Measurements from ENCODE around the gene LDLRAD4. TPM values are rescaled to one million over a fixed set of nuclear protein-coding genes. Genes with fewer than 3 reads are reported as not detected.

Gene LDLRAD4
- total RNA-seq, 1 donor = 0.43 TPM

DNA sequence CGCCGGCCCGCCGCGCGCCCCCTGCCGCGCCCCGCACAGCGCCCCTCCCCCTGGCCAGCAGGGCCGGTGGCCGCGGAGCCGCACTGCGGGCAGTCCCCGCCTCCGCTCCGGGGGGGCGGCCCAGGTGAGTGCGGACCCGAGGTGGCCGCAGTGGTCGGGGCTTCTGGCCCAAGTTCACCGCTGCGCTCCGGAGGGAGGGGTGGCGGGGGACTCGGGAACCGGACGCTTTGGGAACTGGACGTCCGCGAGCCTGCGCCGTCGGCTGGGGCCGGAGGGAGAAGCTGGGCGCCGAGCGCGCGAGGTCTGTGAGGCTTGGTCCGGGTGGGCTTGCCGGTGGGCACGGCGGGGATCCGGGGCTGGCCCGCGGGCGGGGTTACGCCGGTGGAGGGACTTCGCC, 591 bp upstream of the LDLRAD4 start:
- DNase-seq (ENCODE audit: low read depth) = no peak
- H3K4me3 ChIP-seq (ENCODE audit: low read depth, low read length) = peak overlapping the region; percentile 41
- TF ChIP-seq, protein P1, sequence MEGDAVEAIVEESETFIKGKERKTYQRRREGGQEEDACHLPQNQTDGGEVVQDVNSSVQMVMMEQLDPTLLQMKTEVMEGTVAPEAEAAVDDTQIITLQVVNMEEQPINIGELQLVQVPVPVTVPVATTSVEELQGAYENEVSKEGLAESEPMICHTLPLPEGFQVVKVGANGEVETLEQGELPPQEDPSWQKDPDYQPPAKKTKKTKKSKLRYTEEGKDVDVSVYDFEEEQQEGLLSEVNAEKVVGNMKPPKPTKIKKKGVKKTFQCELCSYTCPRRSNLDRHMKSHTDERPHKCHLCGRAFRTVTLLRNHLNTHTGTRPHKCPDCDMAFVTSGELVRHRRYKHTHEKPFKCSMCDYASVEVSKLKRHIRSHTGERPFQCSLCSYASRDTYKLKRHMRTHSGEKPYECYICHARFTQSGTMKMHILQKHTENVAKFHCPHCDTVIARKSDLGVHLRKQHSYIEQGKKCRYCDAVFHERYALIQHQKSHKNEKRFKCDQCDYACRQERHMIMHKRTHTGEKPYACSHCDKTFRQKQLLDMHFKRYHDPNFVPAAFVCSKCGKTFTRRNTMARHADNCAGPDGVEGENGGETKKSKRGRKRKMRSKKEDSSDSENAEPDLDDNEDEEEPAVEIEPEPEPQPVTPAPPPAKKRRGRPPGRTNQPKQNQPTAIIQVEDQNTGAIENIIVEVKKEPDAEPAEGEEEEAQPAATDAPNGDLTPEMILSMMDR (IDR thresholded peaks at IDR 0.05; ENCODE audit: insufficient read depth, low read depth, low read length) = no peak

DNA sequence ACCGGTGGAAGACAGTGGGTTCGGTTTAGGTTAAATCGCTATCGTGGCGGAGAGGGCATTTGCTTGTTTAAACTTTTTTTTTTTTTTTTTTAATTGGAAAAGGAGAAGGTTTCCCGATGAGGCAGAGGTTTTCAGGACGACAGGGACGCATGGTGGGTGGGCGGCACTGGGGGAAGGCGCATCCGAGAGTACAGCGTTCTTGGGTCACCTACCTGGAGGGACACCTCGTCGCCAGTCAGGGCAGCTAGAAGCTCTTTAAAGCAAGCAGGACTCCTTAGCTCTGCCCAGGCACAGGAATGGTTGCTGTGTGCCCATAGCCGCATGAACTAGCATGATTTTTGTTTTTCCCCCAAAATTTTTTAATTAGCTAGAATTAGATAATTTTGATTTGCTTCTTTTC, 437 bp downstream of the LDLRAD4 start:
- no peak overlapping the region for H3K4me3 ChIP-seq (ENCODE audit: low read depth, low read length)
- TF ChIP-seq, protein P1 (IDR thresholded peaks at IDR 0.05; ENCODE audit: insufficient read depth, low read depth, low read length) = no peak
- DNase-seq (ENCODE audit: low read depth) = no peak

DNA sequence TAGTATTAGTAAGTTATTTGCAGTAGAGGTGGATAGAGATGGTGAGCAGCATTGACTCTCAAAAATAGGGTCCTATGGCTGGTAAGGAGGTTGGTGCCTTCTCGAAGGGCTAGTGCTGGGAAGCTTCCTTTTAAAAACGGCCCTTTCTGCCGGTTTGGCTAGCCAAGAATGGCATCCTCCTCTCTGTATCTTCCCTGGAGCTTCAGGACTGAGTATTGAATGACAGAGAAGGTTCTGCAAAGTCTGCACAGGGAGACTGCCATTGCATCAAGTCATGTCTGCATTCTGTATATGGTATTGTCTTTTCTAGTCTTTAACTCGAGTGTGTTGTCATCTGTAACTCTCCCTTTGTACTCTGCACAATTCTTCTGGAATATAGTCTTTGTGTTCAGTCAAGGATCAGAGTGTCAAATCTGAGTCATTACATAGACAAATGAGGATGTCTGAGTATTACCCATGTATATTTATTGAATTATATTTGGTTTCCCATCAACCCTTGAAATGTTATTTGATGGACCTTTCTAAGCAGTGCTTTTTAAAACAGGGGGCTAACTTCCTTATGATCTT, 1.1 kb downstream of the LDLRAD4 start:
- TF ChIP-seq, protein P1 (IDR thresholded peaks at IDR 0.05; ENCODE audit: insufficient read depth, low read depth, low read length) = no peak
- no peak for DNase-seq (ENCODE audit: low read depth)

GRCh38 chr18:13220361-13220991, 1.9 kb downstream of the LDLRAD4 start:
- no peak overlapping the region for H3K4me3 ChIP-seq (ENCODE audit: low read depth, low read length)
- TF ChIP-seq, protein P1 (IDR thresholded peaks at IDR 0.05; ENCODE audit: insufficient read depth, low read depth, low read length) = no peak
- DNase-seq (ENCODE audit: low read depth) = no peak

More for the DNA sequence above, 1.1 kb downstream of the LDLRAD4 start:
- H3K4me3 ChIP-seq (ENCODE audit: low read depth, low read length) = no peak overlapping the region

GRCh38 chr18:13221869-13222855, 3.6 kb downstream of the LDLRAD4 start:
- TF ChIP-seq, protein P1 (IDR thresholded peaks at IDR 0.05; ENCODE audit: insufficient read depth, low read depth, low read length) = no peak
- DNase-seq (ENCODE audit: low read depth) = peak; percentile 53
- H3K4me3 ChIP-seq (ENCODE audit: low read depth, low read length) = no peak overlapping the region

DNA sequence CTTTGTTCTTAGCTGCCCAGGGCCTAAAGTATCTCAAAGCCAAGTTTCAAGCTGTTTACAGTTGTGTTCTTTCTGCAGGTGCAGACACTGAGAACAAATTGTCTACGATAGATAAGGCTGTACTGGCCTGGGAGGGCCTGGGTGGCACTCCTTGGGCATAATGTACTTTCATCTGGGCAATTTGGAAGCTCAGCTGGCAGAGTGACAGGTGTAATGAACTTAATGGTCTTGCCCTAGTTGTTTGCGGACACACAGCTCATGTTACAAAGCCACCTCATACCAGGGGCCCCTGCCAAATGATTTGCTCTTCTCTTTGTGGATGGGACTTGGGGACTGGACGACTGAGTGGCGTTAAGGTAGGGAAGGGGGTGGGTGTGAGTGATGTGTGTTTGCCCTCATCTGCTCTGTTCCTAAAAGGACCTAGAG, 4.3 kb downstream of the LDLRAD4 start:
- TF ChIP-seq, protein P1 (IDR thresholded peaks at IDR 0.05; ENCODE audit: insufficient read depth, low read depth, low read length) = no peak
- DNase-seq (ENCODE audit: low read depth) = no peak
- no peak overlapping the region for H3K4me3 ChIP-seq (ENCODE audit: low read depth, low read length)

Measured in fibroblast of villous mesenchyme (primary cell).